GM20000 (cell line): ENCODE results near the gene REXO4.
A peak's percentile ranks its signal among the peaks of the same experiment; 100 is the strongest.

Experiments used
- DNase-seq: peaks from one replicate; pipeline ENCODE4 v3.0.0; 2012; ENCODE audit warnings: low spot score
- CTCF ChIP-seq: IDR thresholded peaks from 2 replicates; pipeline ENCODE4 v1.5.1; 2012; ENCODE audit warnings: mild to moderate bottlenecking, control low read depth; ENCODE audit errors: extremely low read depth, missing control alignments

Gene REXO4

GRCh38 chr9:133445293-133445969, 27.6 kb upstream of the REXO4 start:
- no peak for TF ChIP-seq CTCF

GRCh38 chr9:133443982-133444381, 26.2 kb upstream of the REXO4 start:
- no peak for DNase-seq
- TF ChIP-seq CTCF, result no peak

More at GRCh38 chr9:133445293-133445969, 27.6 kb upstream of the REXO4 start:
- DNase-seq, result no peak

GRCh38 chr9:133443248-133443647, 25.4 kb upstream of the REXO4 start:
- DNase-seq, result no peak
- no peak for TF ChIP-seq CTCF

- no peak for DNase-seq
- no peak for TF ChIP-seq CTCF
Observed at GRCh38 chr9:133441571-133441970, 23.8 kb upstream of the REXO4 start.

- peak; percentile 93 for DNase-seq
- TF ChIP-seq CTCF, result no peak
Observed at GRCh38 chr9:133440874-133441273, 23.1 kb upstream of the REXO4 start.

GRCh38 chr9:133439337-133439736, 21.5 kb upstream of the REXO4 start:
- TF ChIP-seq CTCF, result no peak
- DNase-seq, result no peak

GRCh38 chr9:133437753-133438531, 20.1 kb upstream of the REXO4 start:
- peak; percentile 8 for TF ChIP-seq CTCF
- no peak for DNase-seq
